Fibroblast of pulmonary artery (primary cell): Measurements from ENCODE around the gene TAS2R13.

ENCODE experiments used
- DNase-seq: peaks from one replicate; pipeline ENCODE4 v3.0.0-alpha.2; 2010; ENCODE audit warnings: low read depth
- H3K4me3 ChIP-seq: replicated peaks from 2 replicates; pipeline ENCODE4 v1.5.1; 2011; ENCODE audit warnings: low read depth, mild to moderate bottlenecking, control low read depth, low read length, moderate library complexity
- TF ChIP-seq, protein P1 (sequence below): IDR thresholded peaks from 2 replicates; pipeline ENCODE4 v1.5.1; 2011; ENCODE audit warnings: mild to moderate bottlenecking, control low read depth, low read length, inconsistent platforms; ENCODE audit errors: missing control alignments

Gene TAS2R13

GRCh38 chr12:10941369-10941768, 32.0 kb upstream of the TAS2R13 start:
- no peak for DNase-seq
- TF ChIP-seq, protein P1, sequence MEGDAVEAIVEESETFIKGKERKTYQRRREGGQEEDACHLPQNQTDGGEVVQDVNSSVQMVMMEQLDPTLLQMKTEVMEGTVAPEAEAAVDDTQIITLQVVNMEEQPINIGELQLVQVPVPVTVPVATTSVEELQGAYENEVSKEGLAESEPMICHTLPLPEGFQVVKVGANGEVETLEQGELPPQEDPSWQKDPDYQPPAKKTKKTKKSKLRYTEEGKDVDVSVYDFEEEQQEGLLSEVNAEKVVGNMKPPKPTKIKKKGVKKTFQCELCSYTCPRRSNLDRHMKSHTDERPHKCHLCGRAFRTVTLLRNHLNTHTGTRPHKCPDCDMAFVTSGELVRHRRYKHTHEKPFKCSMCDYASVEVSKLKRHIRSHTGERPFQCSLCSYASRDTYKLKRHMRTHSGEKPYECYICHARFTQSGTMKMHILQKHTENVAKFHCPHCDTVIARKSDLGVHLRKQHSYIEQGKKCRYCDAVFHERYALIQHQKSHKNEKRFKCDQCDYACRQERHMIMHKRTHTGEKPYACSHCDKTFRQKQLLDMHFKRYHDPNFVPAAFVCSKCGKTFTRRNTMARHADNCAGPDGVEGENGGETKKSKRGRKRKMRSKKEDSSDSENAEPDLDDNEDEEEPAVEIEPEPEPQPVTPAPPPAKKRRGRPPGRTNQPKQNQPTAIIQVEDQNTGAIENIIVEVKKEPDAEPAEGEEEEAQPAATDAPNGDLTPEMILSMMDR = no peak
- no peak overlapping the region for H3K4me3 ChIP-seq

GRCh38 chr12:10940389-10940788, 31.0 kb upstream of the TAS2R13 start:
- TF ChIP-seq, protein P1 = no peak
- DNase-seq = peak; percentile 88
- no peak overlapping the region for H3K4me3 ChIP-seq

DNA sequence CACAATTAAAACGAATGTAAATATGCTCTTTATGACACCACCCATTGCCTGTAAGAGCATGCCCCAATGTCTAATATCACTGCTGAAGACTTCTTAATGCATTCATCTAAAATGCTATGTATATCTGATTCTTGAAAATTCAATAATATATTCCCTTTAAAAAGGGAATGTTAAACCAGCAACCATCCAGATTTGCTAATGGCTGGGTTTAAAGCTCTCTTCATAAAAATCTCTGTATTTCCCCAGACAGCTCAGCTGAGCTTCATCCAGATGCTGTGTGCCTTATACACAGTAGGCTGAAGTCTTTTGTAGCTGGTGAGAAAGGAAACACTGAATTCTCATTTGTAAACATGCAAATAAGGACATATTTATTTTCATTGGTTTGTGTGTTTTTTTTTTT, 29.8 kb upstream of the TAS2R13 start, which contains the start of gene TAS2R14:
TSS of gene TAS2R14 (minus strand) at position 101 of the 400 bp plus-strand sequence. CDS start at position 45, 56 bp downstream.
- H3K4me3 ChIP-seq = no peak within 1 kb of the TSS
- TF ChIP-seq, protein P1 = no peak
- DNase-seq = no peak

- DNase-seq = no peak
- TF ChIP-seq, protein P1 = no peak
These were observed 27.1 kb upstream of the TAS2R13 start for GRCh38 chr12:10936506-10936905.

DNA sequence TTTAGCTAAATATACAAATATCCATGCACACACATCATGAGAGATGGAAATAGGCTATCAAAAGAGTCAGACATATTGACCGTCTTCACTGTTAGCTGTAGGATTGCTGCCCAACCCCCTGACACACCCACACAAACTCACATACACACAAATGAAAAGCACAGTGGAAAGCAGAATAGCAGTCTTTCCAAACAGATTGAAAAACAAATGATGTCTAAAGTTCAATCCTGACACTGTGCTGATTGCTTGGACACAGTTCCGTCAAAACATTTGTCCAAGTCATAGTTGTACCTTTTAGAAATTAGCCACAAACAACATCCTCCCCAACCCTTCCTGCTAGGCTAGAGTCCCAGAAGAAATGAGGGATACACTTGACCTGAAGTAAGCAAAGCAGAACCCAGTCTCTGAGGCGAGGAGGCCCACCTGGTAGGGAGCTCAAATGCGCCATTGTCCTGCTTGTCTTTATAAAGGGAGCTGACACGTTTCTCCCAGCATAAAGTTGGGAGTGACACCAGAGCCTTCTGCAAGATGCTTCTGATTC, 19.5 kb upstream of the TAS2R13 start, which contains the start of gene PRH2:
TSS of gene PRH2 (plus strand) at position 491 of the 541 bp plus-strand sequence. CDS start at position 529, 38 bp downstream.
- DNase-seq = no peak
- no peak within 1 kb of the TSS for H3K4me3 ChIP-seq
- TF ChIP-seq, protein P1 = no peak

More at GRCh38 chr12:10936506-10936905, 27.1 kb upstream of the TAS2R13 start:
- no peak overlapping the region for H3K4me3 ChIP-seq

DNA sequence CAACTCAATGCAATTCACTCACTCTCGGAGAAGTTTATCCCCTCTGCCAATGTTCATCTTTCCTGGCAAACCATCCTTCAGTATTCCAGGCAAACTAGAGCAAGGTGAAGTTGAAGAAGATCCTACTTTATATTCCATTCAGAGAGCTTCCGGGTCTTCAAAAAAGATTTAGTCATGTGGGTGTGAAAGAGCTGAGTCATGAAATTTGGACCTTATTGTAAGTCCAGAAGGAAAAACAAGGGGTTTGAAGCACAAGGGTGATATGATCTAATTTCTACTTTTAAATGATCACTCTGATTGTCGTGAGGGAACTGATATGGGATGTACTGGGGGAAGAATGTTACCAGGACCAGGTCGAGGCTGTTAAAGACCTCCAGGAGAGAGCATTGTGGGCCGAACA, 16.9 kb upstream of the TAS2R13 start:
- DNase-seq = no peak
- TF ChIP-seq, protein P1 = no peak

GRCh38 chr12:10919809-10920208, 10.4 kb upstream of the TAS2R13 start:
- DNase-seq = no peak
- no peak overlapping the region for H3K4me3 ChIP-seq
- TF ChIP-seq, protein P1 = no peak

More for the DNA sequence above, 16.9 kb upstream of the TAS2R13 start:
- H3K4me3 ChIP-seq = no peak overlapping the region
